ENCODE data around the gene ATXN7. TPM values are rescaled to one million over a fixed set of nuclear protein-coding genes. Genes with fewer than 3 reads are reported as not detected.

The ATXN7 gene
- total and polyA plus RNA-seq, 2 donors from 2014 or later = 1.4 to 36.4 TPM

DNA sequence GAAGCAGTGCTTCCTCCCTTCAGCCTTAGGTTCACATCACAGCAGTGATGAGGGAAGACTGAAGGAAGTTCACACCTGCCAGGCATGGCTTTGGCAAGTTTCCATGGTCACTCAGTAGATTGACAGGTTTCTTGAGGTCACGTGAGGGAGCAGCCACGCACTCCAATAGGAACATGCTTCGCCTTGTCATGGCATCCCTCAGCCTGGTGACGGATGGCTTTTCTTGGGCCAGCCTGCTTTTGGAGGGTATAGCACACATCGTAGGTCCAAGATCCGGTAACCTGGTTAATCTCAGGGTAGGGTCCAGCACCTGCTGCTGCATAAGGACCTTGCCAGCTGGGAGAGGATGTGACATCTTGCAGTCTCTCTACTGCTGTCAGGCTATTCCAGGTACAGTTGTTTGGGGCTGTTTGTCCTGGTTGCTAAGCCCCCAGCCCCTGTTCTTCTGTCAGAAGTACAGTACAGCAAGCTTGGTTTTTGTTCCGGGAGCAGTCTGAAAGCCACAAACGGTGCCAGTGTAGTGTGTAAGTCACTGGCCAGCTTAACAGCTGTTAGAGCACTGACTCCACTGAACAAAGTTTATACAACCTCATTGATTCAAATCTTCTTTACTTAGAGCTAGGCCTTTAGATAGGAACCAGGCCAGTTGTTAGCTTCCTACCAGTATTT is 117.3 kb downstream of the ATXN7 start:
- no peaks in the 10 kb centered on the region for H3K9me3 ChIP-seq (ENCODE audit: control insufficient read depth in 2 of 3, insufficient read depth in 1 of 3, low read length in 3 of 3)
- TF ChIP-seq, protein P1, sequence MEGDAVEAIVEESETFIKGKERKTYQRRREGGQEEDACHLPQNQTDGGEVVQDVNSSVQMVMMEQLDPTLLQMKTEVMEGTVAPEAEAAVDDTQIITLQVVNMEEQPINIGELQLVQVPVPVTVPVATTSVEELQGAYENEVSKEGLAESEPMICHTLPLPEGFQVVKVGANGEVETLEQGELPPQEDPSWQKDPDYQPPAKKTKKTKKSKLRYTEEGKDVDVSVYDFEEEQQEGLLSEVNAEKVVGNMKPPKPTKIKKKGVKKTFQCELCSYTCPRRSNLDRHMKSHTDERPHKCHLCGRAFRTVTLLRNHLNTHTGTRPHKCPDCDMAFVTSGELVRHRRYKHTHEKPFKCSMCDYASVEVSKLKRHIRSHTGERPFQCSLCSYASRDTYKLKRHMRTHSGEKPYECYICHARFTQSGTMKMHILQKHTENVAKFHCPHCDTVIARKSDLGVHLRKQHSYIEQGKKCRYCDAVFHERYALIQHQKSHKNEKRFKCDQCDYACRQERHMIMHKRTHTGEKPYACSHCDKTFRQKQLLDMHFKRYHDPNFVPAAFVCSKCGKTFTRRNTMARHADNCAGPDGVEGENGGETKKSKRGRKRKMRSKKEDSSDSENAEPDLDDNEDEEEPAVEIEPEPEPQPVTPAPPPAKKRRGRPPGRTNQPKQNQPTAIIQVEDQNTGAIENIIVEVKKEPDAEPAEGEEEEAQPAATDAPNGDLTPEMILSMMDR (IDR thresholded peaks at IDR 0.05; ENCODE audit: borderline replicate concordance, extremely low read depth, insufficient read depth) = no peak
- DNase-seq (no peak), FAIRE-seq (no peak)
- no peak overlapping the region for H3K27ac ChIP-seq (ENCODE audit: low read depth in 2 of 2, low read length in 2 of 2)
- H3K36me3 ChIP-seq (ENCODE audit: control insufficient read depth in 2 of 3, insufficient read depth in 3 of 3, low read length in 3 of 3) = peaks cover 10 to 24% (median 16%) of the 10 kb centered on the region in 3 donors
- H3K4me1 ChIP-seq (ENCODE audit: control insufficient read depth in 2 of 3, insufficient read depth in 2 of 3, low read depth in 1 of 3, low read length in 3 of 3) = peaks cover 0 to 14% (median 4%) of the 10 kb centered on the region in 3 donors
- H3K9ac ChIP-seq (ENCODE audit: low read length in 3 of 3) = no peak overlapping the region
- no peak overlapping the region for H3K4me3 ChIP-seq (ENCODE audit: low read length in 3 of 3)
- intact Hi-C loops (cut with DNase I) = no loop called here
- no peaks in the 10 kb centered on the region for H3K27me3 ChIP-seq (ENCODE audit: control insufficient read depth, insufficient read depth, low read length)

DNA sequence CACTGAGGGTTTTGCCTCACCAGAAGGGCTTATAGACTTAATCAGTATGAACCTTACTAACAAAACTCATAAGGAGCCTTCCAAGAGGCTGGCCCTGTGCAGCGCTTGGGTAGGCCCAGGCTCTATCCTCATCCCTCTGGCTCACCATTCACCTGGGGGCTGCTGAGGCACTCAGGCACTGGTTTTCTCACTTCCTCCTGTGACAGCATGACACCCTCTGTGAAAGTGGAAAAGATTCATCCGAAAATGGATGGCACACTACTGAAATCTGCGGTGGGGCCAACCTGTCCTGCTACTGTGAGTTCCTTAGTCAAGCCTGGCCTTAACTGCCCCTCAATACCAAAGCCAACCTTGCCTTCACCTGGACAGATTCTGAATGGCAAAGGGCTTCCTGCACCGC is 118.3 kb downstream of the ATXN7 start:
- peaks cover 11 to 27% (median 18%) of the 10 kb centered on the region in 3 donors for H3K36me3 ChIP-seq (ENCODE audit: control insufficient read depth in 2 of 3, insufficient read depth in 3 of 3, low read length in 3 of 3)
- no peaks in the 10 kb centered on the region for H3K27me3 ChIP-seq (ENCODE audit: control insufficient read depth, insufficient read depth, low read length)
- FAIRE-seq = no peak
- intact Hi-C loops (cut with DNase I) = no loop called here
- DNase-seq = no peak
- H3K9me3 ChIP-seq (ENCODE audit: control insufficient read depth in 2 of 3, insufficient read depth in 1 of 3, low read length in 3 of 3) = no peaks in the 10 kb centered on the region
- TF ChIP-seq, protein P1 (IDR thresholded peaks at IDR 0.05; ENCODE audit: borderline replicate concordance, extremely low read depth, insufficient read depth) = no peak
- H3K4me1 ChIP-seq (ENCODE audit: control insufficient read depth in 2 of 3, insufficient read depth in 2 of 3, low read depth in 1 of 3, low read length in 3 of 3) = peaks cover 0 to 11% (median 0%) of the 10 kb centered on the region in 3 donors
- no peak overlapping the region for H3K4me3 ChIP-seq (ENCODE audit: low read length in 3 of 3)
- no peak overlapping the region for H3K9ac ChIP-seq (ENCODE audit: low read length in 3 of 3)
- H3K27ac ChIP-seq (ENCODE audit: low read depth in 2 of 2, low read length in 2 of 2) = no peak overlapping the region

DNA sequence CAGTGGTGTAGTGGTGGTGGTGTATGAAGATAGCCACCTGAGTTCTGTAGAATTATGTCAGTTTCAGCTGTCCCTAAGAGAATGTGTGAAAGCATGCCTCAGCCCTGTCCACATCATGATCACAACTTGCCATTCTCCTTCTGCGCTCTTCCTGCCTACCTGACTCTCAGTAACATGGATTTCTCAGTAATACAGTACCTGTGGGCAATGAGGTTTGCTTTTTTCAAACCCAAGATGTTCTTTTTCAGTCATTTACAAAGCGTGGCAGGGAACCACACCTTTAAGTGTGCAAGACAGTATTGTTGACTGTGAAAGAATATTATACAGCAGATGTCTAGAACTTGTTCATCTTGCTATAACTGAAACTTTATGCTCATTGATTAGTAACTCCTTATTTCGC is 120.7 kb downstream of the ATXN7 start:
- Histone ChIP-seq H3K36me3 (ENCODE audit: control insufficient read depth in 2 of 3, insufficient read depth in 3 of 3, low read length in 3 of 3) (peaks cover 16 to 44% (median 28%) of the 10 kb centered on the region in 3 donors), H3K27me3 (ENCODE audit: control insufficient read depth, insufficient read depth, low read length) (no peaks in the 10 kb centered on the region), H3K9me3 (ENCODE audit: control insufficient read depth in 2 of 3, insufficient read depth in 1 of 3, low read length in 3 of 3) (no peaks in the 10 kb centered on the region), H3K4me3 (ENCODE audit: low read length in 3 of 3) (no peak overlapping the region), H3K9ac (ENCODE audit: low read length in 3 of 3) (no peak overlapping the region), H3K4me1 (ENCODE audit: control insufficient read depth in 2 of 3, insufficient read depth in 2 of 3, low read depth in 1 of 3, low read length in 3 of 3) (no peaks in the 10 kb centered on the region), H3K27ac (ENCODE audit: low read depth in 2 of 2, low read length in 2 of 2) (no peak overlapping the region)
- TF ChIP-seq, protein P1 (IDR thresholded peaks at IDR 0.05; ENCODE audit: borderline replicate concordance, extremely low read depth, insufficient read depth) = no peak
- no peak for DNase-seq
- no peak for FAIRE-seq
- intact Hi-C loops (cut with DNase I) = no loop called here

Measured in kidney (tissue), 14 donors.